Heart right ventricle (tissue), 16 donors: ENCODE results near the gene DGKD. TPM values are rescaled to one million over a fixed set of nuclear protein-coding genes. Genes with fewer than 3 reads are reported as not detected.

Experiments
- ATAC-seq, 8 donors: fragments of 200-7000 bp; cut with Tn5 transposase; one replicate each; pipeline ENCODE4 v1.9.1; 2020; ENCODE audit warnings: mild to moderate bottlenecking in 8 of 8, moderate library complexity in 8 of 8, moderate number of reproducible peaks in 1 of 8
- DNase-seq, 2 donors: peaks; one replicate each; pipeline ENCODE4 v3.0.0-alpha.2; 2020
- H3K27ac ChIP-seq, 10 donors: fragments of 200-600 bp; sonication (generic) in 2 of 10; one replicate each; pipeline versions ENCODE4 v1.5.0 to v1.8.0; 2020 to 2022; ENCODE audit warnings: mild to moderate bottlenecking in 3 of 10
- H3K27me3 ChIP-seq, 7 donors: fragments of 200-600 bp; one replicate each; pipeline ENCODE4 v1.8.0; 2021 to 2022; ENCODE audit warnings: mild to moderate bottlenecking in 2 of 7
- H3K36me3 ChIP-seq, 9 donors: fragments of 200-600 bp; sonication (generic) in 1 of 9; one replicate each; pipeline versions ENCODE4 v1.5.0 to v1.8.0; 2020 to 2022; ENCODE audit warnings: mild to moderate bottlenecking in 2 of 9
- H3K4me1 ChIP-seq, 9 donors: fragments of 200-600 bp; sonication (generic) in 1 of 9; one replicate each; pipeline versions ENCODE4 v1.5.0 to v1.8.0; 2020 to 2022; ENCODE audit warnings: mild to moderate bottlenecking in 4 of 9
- H3K4me3 ChIP-seq, 10 donors: fragments of 200-600 bp; sonication (generic) in 2 of 10; one replicate each; pipeline versions ENCODE4 v1.5.0 to v1.8.0; 2020 to 2022; ENCODE audit warnings: mild to moderate bottlenecking in 7 of 10, moderate library complexity in 2 of 10
- H3K9me3 ChIP-seq, 11 donors: fragments of 200-600 bp in 10 of 11; sonication (generic) in 2 of 11; one replicate each; pipeline versions ENCODE4 v1.5.0 to v1.8.0; 2013 to 2022; ENCODE audit warnings: mild to moderate bottlenecking in 2 of 11, control low read depth in 1 of 11, moderate library complexity in 1 of 11
- WGBS, 2 donors: extraction: QIAGEN DNeasy Blood & Tissue Kit; methylation state at CpG; one replicate each; pipeline ENCODE4 v1.1.7; 2013; ENCODE audit warnings: inconsistent platforms in 1 of 2; 5-methylcytosine and 5-hydroxymethylcytosine counted together
- intact Hi-C, 10 donors: fragments of 100-400 bp; cut with DNase I; formaldehyde crosslinking; loops; one replicate each; pipeline versions ENCODE4 v1.11.1 to v1.14.2; 2022
- polyA plus RNA-seq, 2 donors: library from polyadenylated mRNA; stranded (reverse); fragments of 200-250 nt; gene quantifications; one replicate each; pipeline ENCODE4 v1.2.3, GENCODE V29; 2013
- total RNA-seq, 10 donors: library from RNA; stranded (reverse); fragmentation: NEBNext Ultra II Directional in 3 of 10; extraction: Animal tissue kit (Norgen Biotek cat#: 25700) in 3 of 10; gene quantifications; one replicate each; pipeline versions ENCODE4 v1.2.1 to v1.2.4, GENCODE V29; 2021 to 2023
- TF ChIP-seq, protein P1 (sequence below), 9 donors: fragments of 200-600 bp; sonication (generic) in 2 of 9; IDR thresholded peaks; one replicate each; pipeline versions ENCODE4 v1.5.0 to v1.8.0; 2021 to 2022; ENCODE audit warnings: antibody characterized with exemption in 9 of 9, mild to moderate bottlenecking in 5 of 9, moderate library complexity in 1 of 9
- donor health status: Arrhythmogenic right ventricular cardiomyopathy.
- donor health status: ischemic (EF 13 %, LVEDD 7.1; RV severe dilation, severe dysfunction).
- donor health status: healthy with polysubstance abuse.
- donor health status: DM: no; HTN: yes; CAD: no.
- donor health status: DM: no; HTN: no; CAD: no.
- donor health status: ischemic (EF 25% LVEDD 6.9; RV normal size, moderate dysfunction).
- donor health status: ischemic (EF 25% LVEDD 5.7; RV mildly dilated, moderate dysfunction).
- donor health status: healthy.
- donor health status: DM: yes; HTN: yes; CAD: no.
- donor health status: Ischemic cardiomyopathy.
- donor health status: ischemic (EF 35%, LVEDD 5.7; RV mildly dilated, moderate dysfunction).
- donor health status: nonischemic (EF 11% LVEDD 7.7; RV severe dilation, severe dysfunction).
- donor health status: DM: yes; HTN: yes; CAD: no.
- donor health status: PGD.
- donor health status: ischemic (EF 29% LVEDD 5.4; RV normal size, mild dysfunction).
- donor health status: nonischemic (EF 23%, LVEDD 6.1; RV moderate dilation, normal function).

Gene DGKD
- total and polyA plus RNA-seq, 12 donors, result 26.8 to 79.5 (median 44.7) TPM

DNA sequence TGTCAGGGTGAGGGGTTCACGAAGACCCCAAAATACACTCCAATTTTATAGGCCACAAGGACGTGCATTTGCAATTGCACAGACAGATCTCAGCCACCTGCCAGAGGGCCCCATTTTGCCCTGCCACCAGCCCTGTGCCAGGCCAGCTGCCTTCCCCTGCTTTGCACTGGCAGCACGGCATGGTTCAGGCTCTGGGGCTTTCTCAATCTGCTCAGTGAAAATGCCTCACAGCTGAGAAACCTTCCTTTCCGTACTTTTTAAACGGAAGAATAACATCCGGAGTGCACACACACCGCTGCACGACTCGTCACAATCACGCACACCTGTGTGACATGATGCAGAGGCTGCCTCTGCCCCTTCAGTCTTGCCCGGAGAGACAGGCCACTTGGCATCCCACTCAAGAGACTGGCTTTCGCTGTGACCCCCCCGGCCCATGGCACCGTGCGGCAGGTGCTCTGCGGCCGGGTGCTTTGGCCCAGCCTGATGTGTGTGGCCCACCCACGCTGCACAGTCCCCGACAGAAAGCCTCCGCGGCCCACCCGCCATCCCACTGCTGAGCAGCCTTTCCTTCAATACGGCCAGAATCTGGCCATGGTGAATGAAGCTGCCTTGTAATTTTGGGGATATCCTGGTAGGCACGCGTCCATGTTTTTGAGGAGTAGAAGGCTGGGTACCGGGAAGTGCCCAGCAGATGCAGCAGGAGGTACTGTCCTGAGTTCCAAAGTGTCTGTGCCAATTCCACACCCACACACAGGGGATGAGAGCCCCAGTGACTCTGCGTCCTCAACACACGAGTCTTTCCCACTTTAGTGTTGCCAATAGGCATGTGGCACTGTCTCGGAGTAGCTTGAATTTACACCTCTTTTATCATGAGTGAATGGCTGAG, 123.5 kb downstream of the DGKD start:
- TF ChIP-seq, protein P1, sequence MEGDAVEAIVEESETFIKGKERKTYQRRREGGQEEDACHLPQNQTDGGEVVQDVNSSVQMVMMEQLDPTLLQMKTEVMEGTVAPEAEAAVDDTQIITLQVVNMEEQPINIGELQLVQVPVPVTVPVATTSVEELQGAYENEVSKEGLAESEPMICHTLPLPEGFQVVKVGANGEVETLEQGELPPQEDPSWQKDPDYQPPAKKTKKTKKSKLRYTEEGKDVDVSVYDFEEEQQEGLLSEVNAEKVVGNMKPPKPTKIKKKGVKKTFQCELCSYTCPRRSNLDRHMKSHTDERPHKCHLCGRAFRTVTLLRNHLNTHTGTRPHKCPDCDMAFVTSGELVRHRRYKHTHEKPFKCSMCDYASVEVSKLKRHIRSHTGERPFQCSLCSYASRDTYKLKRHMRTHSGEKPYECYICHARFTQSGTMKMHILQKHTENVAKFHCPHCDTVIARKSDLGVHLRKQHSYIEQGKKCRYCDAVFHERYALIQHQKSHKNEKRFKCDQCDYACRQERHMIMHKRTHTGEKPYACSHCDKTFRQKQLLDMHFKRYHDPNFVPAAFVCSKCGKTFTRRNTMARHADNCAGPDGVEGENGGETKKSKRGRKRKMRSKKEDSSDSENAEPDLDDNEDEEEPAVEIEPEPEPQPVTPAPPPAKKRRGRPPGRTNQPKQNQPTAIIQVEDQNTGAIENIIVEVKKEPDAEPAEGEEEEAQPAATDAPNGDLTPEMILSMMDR (IDR thresholded peaks at IDR 0.05), result no peak
- Histone ChIP-seq H3K4me1 (peaks cover 0 to 16% (median 0%) of the 10 kb centered on the region in 9 donors), H3K9me3 (no peaks in the 10 kb centered on the region), H3K4me3 (no peak overlapping the region), H3K27me3 (no peaks in the 10 kb centered on the region), H3K36me3 (peaks cover 0 to 85% (median 36%) of the 10 kb centered on the region in 9 donors), H3K27ac (no peak overlapping the region)
- WGBS, 2 donors, result 88 to 94% methylated on average over 29 of the region's 29 CpGs
- ATAC-seq (no peak), DNase-seq (no peak)
- intact Hi-C loops, result no loop called here

DNA sequence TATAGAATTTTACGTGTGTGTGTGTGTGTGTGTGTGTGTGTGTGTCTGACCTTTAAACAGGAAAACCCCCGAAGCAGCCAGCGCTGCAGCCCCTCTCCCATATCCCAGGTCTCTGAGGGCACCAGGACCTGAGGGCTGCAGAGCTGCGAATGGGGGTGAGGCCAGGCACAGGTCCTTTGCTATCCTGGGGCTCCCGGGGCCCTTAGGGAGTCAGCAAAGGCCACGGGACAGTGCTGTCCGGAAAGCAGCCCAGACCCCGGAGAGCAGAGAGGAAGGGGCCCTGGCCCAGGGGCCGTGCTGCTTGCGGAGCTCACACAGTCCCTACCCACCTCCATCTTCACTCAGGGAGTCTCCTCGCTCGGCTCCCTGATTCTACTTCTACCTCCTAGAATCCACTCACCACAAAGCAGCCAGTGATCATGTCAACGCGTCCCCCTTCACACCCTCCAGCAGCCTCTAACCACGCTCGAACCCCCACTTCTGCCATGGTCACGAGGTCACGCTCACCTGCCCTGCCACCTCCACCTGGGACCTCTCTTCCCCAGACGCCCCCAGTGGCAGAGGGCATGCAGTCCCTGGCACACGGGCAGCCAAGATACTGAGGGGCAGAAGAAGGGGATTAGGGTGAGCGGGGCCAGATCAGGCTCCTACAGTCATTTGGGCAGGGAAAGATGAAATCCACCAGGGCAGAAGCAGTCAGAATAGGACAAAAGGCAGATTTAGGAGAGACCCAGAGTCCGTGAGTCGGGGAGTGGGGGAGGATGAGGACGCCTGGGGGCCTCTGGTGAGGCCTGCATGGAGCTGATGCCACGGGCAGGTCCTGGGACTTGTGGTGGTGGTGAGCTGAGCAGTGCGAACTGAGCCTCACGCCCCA, 125.6 kb downstream of the DGKD start:
- Histone ChIP-seq H3K4me3 (no peak overlapping the region), H3K9me3 (no peaks in the 10 kb centered on the region), H3K36me3 (peaks cover 0 to 99% (median 52%) of the 10 kb centered on the region in 9 donors), H3K4me1 (peaks cover 0 to 16% (median 0%) of the 10 kb centered on the region in 9 donors), H3K27me3 (no peaks in the 10 kb centered on the region), H3K27ac (no peak overlapping the region)
- DNase-seq (no peak), ATAC-seq (peak in 2 of 8 donors; percentile 3 to 4)
- intact Hi-C loops, result no loop called here
- 91 to 92% methylated on average over 27 of the region's 27 CpGs for WGBS, 2 donors
- TF ChIP-seq, protein P1 (IDR thresholded peaks at IDR 0.05), result no peak

DNA sequence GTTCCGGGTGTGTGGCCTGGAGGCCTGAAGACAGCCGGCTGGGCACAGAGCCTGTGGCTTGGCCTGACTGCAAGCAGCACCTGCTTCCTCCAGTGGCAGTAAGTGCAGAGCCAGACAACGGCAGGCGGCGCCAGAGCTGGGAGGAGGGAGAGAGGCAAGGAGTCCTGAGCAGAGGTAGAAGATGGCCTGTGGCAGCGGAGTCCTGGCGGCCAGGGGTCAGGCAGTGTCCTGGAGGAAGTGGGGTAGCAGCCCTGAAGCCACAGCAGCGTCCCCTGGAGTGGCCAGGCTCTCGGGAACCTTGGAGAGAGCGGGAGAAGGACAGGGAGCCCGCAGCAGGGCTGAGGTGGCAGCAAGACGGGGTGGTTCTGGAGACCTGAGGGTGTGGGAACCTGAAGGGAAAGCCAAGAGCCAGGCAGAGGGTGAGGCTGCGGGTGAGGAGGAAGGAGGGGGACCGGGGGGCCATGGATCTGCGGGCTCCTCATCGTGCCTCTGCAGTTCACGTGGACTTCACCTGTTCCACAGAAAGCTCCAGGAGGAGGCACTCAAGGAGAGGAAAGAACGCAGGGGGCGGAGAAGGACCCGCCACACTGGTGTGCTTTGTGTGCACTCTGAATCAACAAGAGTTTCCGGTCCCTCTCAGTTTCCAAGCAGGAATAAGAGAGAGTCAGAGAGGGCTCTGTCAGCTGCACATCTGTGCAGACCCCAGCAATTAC, 126.4 kb downstream of the DGKD start:
- peak in 6 of 8 donors; percentile 27 to 57 (median 42) for ATAC-seq
- 83 to 88% methylated on average over 21 of the region's 21 CpGs for WGBS, 2 donors
- Histone ChIP-seq H3K27ac (no peak overlapping the region), H3K27me3 (no peaks in the 10 kb centered on the region), H3K4me3 (no peak overlapping the region), H3K9me3 (no peaks in the 10 kb centered on the region), H3K4me1 (peaks cover 0 to 16% (median 0%) of the 10 kb centered on the region in 9 donors), H3K36me3 (peaks cover 0 to 99% (median 60%) of the 10 kb centered on the region in 9 donors)
- intact Hi-C loops, result no loop called here
- TF ChIP-seq, protein P1 (IDR thresholded peaks at IDR 0.05), result peak in 1 of 9 donors; percentile 5
- no peak for DNase-seq
